NCI-H345 treated with DMSO at 0.1 percent for 48 hours (cell line): ENCODE results near the gene MEF2C.
A peak's percentile ranks its signal among the peaks of the same experiment; 100 is the strongest.
"Not testable (repeated sequence)": the region's sequence is repeated elsewhere in the genome, so short reads cannot be mapped to it uniquely, and the experiment has no call there.

ENCODE experiments used
- DNase-seq: peaks from one replicate; lab custom pipeline; 2025; ENCODE audit not compliant: unreplicated experiment; lab: John Stamatoyannopoulos, UW

MEF2C gene

GRCh38 chr5:88883059-88883835 is at the start of gene MEF2C:
Gene MEF2C (minus strand): TSS chr5:88883184. CDS start chr5:88823788, 59,396 bp downstream.
- DNase-seq = peak; percentile 38

- DNase-seq = no peak
Measured at GRCh38 chr5:88932541-88932940, 49.6 kb upstream of the MEF2C start.

- DNase-seq = no peak
Measured at GRCh38 chr5:88930335-88930734, 47.4 kb upstream of the MEF2C start.

GRCh38 chr5:88929385-88929784 is 46.4 kb upstream of the MEF2C start:
- no peak for DNase-seq

- DNase-seq = no peak
Measured at GRCh38 chr5:88926774-88927173, 43.8 kb upstream of the MEF2C start.

GRCh38 chr5:88925692-88926490 is 42.9 kb upstream of the MEF2C start:
- DNase-seq = no peak

GRCh38 chr5:88924330-88924657 is 41.3 kb upstream of the MEF2C start:
- DNase-seq = no peak

GRCh38 chr5:88923623-88924329 is 40.8 kb upstream of the MEF2C start:
- DNase-seq = no peak

- DNase-seq = not testable (repeated sequence)
Measured at GRCh38 chr5:88912743-88913142, 29.8 kb upstream of the MEF2C start.

- not testable (repeated sequence) for DNase-seq
Measured at GRCh38 chr5:88911059-88911572, 28.1 kb upstream of the MEF2C start.

- DNase-seq = not testable (repeated sequence)
Measured at GRCh38 chr5:88904478-88904877, 21.5 kb upstream of the MEF2C start.

GRCh38 chr5:88903966-88904365 is 21.0 kb upstream of the MEF2C start:
- not testable (repeated sequence) for DNase-seq

- not testable (repeated sequence) for DNase-seq
Measured at GRCh38 chr5:88901077-88901476, 18.1 kb upstream of the MEF2C start.

- DNase-seq = no peak
Measured at GRCh38 chr5:88899096-88899737, 16.2 kb upstream of the MEF2C start.

GRCh38 chr5:88897748-88898147 is 14.8 kb upstream of the MEF2C start:
- DNase-seq = no peak

- DNase-seq = no peak
Measured at GRCh38 chr5:88895681-88896501, 12.9 kb upstream of the MEF2C start.

GRCh38 chr5:88892669-88893068 is 9.7 kb upstream of the MEF2C start:
- DNase-seq = no peak

- no peak for DNase-seq
Measured at GRCh38 chr5:88890070-88890781, 7.2 kb upstream of the MEF2C start.
